Central memory CD8-positive, alpha-beta T cell (primary cell): ENCODE measurements around the gene JAK1.

Experiments used
- ATAC-seq: fragments of 150-1000 bp; cut with Tn5 transposase; replicated peaks from 2 replicates; pipeline ENCODE4 v1.10.0; 2022; ENCODE audit warnings: mild to moderate bottlenecking, moderate FRiP score, moderate number of reproducible peaks; ENCODE audit not compliant: poor library complexity, severe bottlenecking; ENCODE audit errors: extremely low read depth
- DNase-seq, 2 donors: peaks; one replicate each; pipeline ENCODE4 v3.0.0; 2021; ENCODE audit warnings: low spot score in 2 of 2
- H3K27ac Mint-ChIP-seq: one replicate; pipeline ENCODE4 v1.8.0; 2022; ENCODE audit warnings: low read depth, mild to moderate bottlenecking, moderate library complexity, mixed read lengths
- H3K27me3 Mint-ChIP-seq: one replicate; pipeline ENCODE4 v1.8.0; 2022; ENCODE audit warnings: mixed read lengths
- H3K36me3 Mint-ChIP-seq: one replicate; pipeline ENCODE4 v1.8.0; 2022; ENCODE audit warnings: mild to moderate bottlenecking, moderate library complexity, mixed read lengths; ENCODE audit not compliant: insufficient read depth
- H3K4me1 Mint-ChIP-seq: one replicate; pipeline ENCODE4 v1.8.0; 2022; ENCODE audit warnings: mixed read lengths
- H3K4me3 Mint-ChIP-seq: one replicate; pipeline ENCODE4 v1.8.0; 2022; ENCODE audit warnings: mild to moderate bottlenecking, moderate library complexity, mixed read lengths
- H3K9me3 Mint-ChIP-seq: one replicate; pipeline ENCODE4 v1.8.0; 2022; ENCODE audit warnings: mixed read lengths

The JAK1 gene

DNA sequence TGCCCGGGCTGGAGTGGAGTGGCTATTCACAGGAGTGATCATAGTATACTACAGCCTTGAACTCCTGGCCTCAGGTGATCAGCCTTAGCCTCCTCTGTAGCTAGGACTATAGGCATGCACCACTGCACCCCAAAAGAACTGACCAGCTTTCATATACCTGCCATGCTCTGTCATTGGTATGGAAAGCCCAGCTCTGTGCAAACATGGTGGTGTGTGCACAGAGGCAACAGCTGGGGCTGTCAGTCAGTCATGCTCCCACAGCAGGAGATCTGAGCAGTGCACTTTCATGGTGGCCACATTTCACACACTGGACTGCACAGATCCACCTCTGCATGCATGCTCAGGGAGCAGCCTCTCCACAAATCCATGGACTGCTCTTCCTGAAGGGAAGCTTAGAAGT lies 8.8 kb upstream of the JAK1 start:
- DNase-seq (no peak), ATAC-seq (no peak)
- no peak overlapping the region for H3K27ac Mint-ChIP-seq
- H3K27me3 Mint-ChIP-seq = no peaks in the 10 kb centered on the region
- H3K9me3 Mint-ChIP-seq = no peaks in the 10 kb centered on the region
- peaks cover 6% of the 10 kb centered on the region for H3K4me1 Mint-ChIP-seq
- H3K4me3 Mint-ChIP-seq = no peak overlapping the region
- peaks cover 2% of the 10 kb centered on the region for H3K36me3 Mint-ChIP-seq

DNA sequence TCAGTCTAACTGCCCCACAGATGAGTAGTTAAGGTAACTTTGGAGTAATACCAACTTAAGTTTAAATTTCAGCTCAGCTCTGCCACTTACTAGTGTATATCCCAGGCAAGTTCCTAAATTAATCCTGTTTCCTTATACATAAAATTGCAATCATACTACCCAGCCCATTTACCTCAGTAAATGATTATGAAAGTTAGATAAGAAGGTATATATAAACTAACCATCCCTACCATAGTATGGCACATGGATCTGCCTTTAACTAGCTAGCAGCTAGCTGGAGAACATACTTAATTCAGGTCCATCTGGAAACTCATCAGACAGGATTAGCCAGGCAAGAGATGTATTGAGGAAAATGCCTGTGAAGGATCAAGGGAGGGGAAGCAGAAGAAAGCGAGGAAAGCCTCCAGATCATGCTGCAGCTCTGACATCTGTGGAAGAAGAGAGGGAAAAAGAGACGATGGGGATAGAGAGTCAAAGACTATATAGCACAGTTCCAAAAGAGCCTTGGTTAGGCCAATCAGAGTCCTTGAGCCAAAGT lies 8.0 kb upstream of the JAK1 start:
- no peak overlapping the region for H3K27ac Mint-ChIP-seq
- H3K9me3 Mint-ChIP-seq = no peaks in the 10 kb centered on the region
- no peak for ATAC-seq
- no peak overlapping the region for H3K4me3 Mint-ChIP-seq
- H3K36me3 Mint-ChIP-seq = peaks cover 2% of the 10 kb centered on the region
- H3K4me1 Mint-ChIP-seq = peaks cover 6% of the 10 kb centered on the region
- no peaks in the 10 kb centered on the region for H3K27me3 Mint-ChIP-seq
- no peak for DNase-seq

DNA sequence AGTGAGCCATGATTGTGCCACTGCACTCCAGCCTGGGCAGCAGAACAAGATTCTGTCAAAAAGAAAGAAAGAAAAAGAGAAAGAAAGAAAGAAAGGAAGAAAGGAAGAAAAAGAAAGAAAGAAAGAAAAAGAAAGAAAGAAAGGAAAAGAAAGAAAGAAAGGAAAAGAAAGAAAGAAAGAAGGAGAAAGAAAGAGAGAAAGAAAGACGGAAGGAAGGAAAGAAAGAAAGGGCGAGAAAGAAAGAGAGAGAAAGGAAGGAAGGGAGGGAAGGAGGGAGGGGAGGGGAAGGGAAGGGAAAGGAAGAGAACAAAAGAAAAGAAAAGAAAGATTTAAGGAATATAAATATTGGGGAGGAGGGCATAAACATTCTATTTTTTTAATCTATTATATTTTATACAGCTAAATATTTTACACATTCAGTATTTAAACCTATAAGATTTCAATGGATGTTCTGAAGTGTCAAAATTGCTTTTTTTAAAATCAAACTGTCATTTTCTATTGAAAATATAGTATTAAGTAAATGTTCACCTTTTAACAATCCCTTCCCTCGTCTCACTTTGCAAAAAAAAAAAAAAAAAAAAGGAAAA lies 6.8 kb upstream of the JAK1 start:
- ATAC-seq (no peak), DNase-seq (no peak)
- H3K4me3 Mint-ChIP-seq = no peak overlapping the region
- no peak overlapping the region for H3K27ac Mint-ChIP-seq
- H3K4me1 Mint-ChIP-seq = peaks cover 7% of the 10 kb centered on the region
- H3K9me3 Mint-ChIP-seq = no peaks in the 10 kb centered on the region
- peaks cover 2% of the 10 kb centered on the region for H3K36me3 Mint-ChIP-seq
- H3K27me3 Mint-ChIP-seq = no peaks in the 10 kb centered on the region

DNA sequence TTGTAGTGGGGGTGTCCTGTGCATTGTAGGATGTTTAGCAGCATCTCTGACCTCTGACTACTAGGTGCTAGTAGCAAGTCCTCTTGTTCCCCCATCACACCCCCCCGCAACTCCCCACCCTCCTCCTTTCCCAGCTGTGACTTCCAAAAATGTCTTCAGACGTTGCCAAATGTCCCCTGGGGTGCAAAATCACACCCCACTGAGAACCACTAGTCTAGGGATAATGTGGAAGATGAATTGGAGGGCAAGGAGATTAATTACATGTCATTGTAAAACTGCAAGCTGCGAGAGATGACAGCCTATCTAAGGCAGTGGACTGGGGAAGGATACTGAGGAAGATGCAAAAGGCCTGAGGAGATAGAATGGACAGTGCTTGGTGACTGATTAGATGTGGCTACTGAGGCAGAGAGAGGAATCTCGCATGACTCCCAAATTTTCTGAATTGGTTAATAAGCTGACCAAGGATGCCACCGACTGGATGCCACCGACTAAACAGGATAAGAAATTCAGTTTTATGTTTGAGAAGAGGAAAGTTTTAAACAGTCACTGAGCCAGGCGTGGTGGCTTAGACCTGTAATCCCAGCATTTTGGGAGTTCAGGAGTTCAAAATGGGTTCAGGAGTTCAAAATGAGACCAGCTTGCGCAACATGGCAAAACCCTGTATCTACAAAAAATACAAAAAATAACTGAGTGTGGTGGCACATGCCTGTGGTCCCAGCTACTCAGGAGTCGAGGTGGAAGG lies 3.1 kb upstream of the JAK1 start:
- Mint-ChIP-seq H3K4me1 (peaks cover 28% of the 10 kb centered on the region), H3K4me3 (no peak overlapping the region), H3K36me3 (peaks cover 18% of the 10 kb centered on the region), H3K27me3 (no peaks in the 10 kb centered on the region), H3K9me3 (no peaks in the 10 kb centered on the region), H3K27ac (no peak overlapping the region)
- ATAC-seq (no peak), DNase-seq (no peak)

DNA sequence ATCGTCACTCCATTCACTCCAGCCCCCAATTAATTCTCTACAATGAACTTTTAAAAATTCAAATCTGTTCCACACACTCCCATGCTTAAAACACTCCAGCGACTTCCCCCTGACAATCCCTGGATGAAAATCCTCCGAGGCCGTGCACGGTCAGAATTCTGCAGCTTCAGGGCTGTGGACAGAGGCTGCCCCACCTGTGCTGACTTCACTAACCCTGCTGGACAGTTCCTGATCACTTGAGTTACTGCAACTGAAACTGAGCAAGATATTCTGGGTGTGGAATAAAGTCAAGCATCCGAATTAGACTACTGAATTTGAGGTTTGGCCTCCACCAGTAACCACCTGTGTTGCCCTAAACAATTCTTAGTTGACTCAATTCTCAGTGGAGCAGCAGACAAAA lies 1.0 kb upstream of the JAK1 start:
- H3K27ac Mint-ChIP-seq = peak overlapping the region; percentile 97
- no peak for DNase-seq
- H3K9me3 Mint-ChIP-seq = no peaks in the 10 kb centered on the region
- H3K4me3 Mint-ChIP-seq = peak overlapping the region; percentile 94
- H3K27me3 Mint-ChIP-seq = no peaks in the 10 kb centered on the region
- H3K36me3 Mint-ChIP-seq = peaks cover 21% of the 10 kb centered on the region
- ATAC-seq = no peak
- H3K4me1 Mint-ChIP-seq = peaks cover 42% of the 10 kb centered on the region

DNA sequence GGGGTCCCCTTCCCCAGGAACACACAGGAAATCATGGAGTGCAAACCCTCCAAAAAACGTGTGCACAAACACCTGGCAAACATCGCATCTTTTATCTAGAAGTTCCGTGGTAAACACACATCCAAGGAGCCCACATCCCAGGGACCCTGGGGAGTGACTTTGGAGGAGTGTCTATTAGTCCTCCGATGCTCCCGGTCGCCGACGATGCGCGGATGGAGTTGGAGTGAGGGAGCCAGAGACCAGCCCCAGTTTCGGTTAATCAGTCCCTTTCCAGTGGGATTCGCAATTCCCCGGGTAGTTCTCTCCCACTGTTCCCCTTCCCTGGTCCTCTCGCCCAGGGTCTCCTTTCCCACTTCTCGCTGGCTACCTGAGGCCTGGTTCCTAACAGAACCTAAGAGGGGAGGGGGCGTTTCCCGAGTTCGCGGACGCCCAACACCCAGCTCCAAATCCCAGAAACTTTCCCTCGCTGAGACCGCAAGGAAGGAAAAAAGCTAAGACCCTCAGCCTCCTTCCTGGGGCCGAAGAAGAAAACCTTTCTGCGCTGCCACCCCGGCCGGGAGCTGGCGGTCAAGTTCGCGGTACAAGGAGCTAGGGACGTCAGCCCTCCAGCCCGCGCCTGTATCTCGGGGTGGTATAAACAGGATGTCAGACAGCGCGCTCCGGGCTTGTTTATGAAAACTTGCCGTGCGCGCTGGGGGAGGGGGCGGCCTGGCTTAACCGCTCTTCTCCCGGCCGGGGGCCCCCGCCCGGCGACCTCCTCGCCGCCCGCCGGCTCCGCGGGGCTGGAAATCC lies 787 bp downstream of the JAK1 start:
- peak; percentile 76 for ATAC-seq
- Mint-ChIP-seq H3K27me3 (no peaks in the 10 kb centered on the region), H3K36me3 (peaks cover 21% of the 10 kb centered on the region), H3K4me1 (peaks cover 60% of the 10 kb centered on the region), H3K27ac (peak overlapping the region; percentile 97), H3K4me3 (peak overlapping the region; percentile 94), H3K9me3 (no peaks in the 10 kb centered on the region)
- peak; percentile 71 to 78 for DNase-seq

DNA sequence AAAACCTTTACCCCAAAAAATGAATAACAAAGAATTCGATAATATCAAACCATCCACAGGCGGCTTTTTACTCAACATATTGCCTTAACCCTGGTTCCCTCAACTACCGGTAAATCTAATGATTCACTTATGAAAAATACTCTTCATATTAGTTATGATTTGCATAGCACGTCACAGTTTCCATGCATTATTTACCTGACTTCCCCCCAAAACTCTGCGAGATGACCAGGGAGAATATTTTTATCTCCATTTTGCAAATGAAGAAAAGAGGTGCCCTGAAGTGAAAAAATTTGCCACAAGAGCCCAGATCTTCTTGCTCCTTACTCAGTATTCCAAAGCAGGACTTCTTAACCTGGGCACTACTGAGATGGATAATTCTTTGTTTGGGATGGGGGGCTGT lies 2.9 kb downstream of the JAK1 start:
- Mint-ChIP-seq H3K9me3 (no peaks in the 10 kb centered on the region), H3K27ac (peak overlapping the region; percentile 64), H3K4me3 (peak overlapping the region; percentile 94), H3K4me1 (peaks cover 73% of the 10 kb centered on the region), H3K27me3 (no peaks in the 10 kb centered on the region), H3K36me3 (peaks cover 20% of the 10 kb centered on the region)
- ATAC-seq (no peak), DNase-seq (no peak)

DNA sequence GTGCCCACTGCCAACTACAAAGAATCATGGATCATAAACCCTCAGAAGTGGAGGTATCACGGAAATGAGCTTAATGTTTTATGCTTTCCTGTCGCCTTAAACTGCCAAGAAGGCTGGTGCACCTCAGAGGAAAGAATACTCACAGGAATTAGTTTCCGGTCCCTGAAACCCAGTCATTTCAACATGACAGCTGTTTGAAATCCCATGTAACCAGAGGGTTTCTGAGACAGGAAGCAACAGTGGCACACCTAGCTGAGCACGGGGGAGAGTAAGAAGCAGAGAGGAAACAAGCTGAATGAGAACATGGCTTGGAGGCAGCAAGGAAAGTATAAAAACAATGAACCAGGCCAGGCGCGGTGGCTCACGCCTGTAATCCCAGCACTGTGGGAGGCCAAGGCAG lies 3.9 kb downstream of the JAK1 start:
- Mint-ChIP-seq H3K4me3 (peak overlapping the region; percentile 94), H3K36me3 (peaks cover 21% of the 10 kb centered on the region)

DNA sequence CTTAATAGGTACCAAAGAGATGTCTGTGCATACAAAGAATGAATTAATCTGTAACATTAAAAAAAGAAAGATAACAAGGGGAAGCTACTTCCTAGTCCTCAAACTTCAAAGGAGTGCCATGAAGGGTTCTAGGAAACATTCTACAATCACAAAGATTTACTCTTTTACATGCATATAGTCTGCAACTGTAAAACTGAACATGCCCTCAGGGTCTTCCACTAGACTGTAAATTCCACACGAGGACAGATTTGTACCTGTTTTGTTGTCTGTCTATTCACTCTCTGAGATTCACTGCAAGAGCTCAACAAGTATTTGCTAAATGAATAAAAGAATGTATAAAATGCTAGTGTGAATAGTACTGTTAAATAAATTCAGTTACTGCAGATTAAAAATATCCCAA lies 4.4 kb downstream of the JAK1 start:
- H3K4me3 Mint-ChIP-seq = peak overlapping the region; percentile 94
- H3K27me3 Mint-ChIP-seq = no peaks in the 10 kb centered on the region

More for the DNA sequence above, 3.9 kb downstream of the JAK1 start:
- Mint-ChIP-seq H3K27me3 (no peaks in the 10 kb centered on the region), H3K9me3 (no peaks in the 10 kb centered on the region), H3K27ac (peak overlapping the region; percentile 64), H3K4me1 (peaks cover 65% of the 10 kb centered on the region)
- DNase-seq (no peak), ATAC-seq (no peak)

DNA sequence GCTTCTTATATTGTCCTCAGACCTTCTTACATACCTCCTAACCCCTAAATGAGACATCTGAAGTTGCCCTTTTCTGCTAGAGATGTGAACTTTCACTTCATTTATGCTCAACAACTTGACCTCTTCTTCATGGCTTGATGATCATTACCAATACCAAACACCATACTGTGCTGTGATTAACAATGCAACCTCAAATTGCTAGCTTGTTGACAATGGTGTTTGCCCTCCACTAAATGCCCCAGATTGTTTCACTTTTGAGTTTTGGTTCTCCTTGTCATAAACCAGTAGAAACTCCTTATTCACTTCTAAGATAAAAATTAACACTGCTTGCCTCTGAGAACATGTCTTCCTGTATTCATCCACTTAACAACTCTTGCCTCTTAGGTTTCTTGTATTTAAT lies 5.6 kb downstream of the JAK1 start:
- ATAC-seq = no peak

More for the DNA sequence above, 4.4 kb downstream of the JAK1 start:
- no peaks in the 10 kb centered on the region for H3K9me3 Mint-ChIP-seq
- peaks cover 21% of the 10 kb centered on the region for H3K36me3 Mint-ChIP-seq
- H3K4me1 Mint-ChIP-seq = peaks cover 60% of the 10 kb centered on the region
- DNase-seq (no peak), ATAC-seq (no peak)
- peak overlapping the region; percentile 64 for H3K27ac Mint-ChIP-seq

DNA sequence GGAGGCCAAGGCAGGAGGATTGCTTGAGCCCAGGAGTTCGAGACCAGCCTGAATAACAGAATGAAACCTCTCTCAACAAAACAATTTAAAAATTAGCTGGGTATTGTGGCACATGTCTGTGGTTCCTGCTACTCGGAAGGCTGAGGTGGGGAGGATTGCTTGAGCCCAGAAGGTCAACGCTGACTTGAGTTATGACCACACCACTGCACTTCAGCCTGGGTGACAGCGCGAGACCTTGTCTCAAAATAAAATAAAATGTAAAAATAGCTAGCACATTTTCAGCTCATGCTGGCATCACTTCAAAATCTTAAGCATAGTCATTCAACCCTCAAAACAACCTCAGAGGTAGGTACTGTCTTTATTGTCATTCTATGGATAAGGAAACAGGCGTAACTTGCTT lies 6.4 kb downstream of the JAK1 start:
- Mint-ChIP-seq H3K4me1 (peaks cover 53% of the 10 kb centered on the region), H3K27me3 (no peaks in the 10 kb centered on the region), H3K4me3 (no peak overlapping the region), H3K36me3 (peaks cover 4% of the 10 kb centered on the region), H3K27ac (no peak overlapping the region), H3K9me3 (no peaks in the 10 kb centered on the region)
- no peak for ATAC-seq
- DNase-seq = no peak

More for the DNA sequence above, 5.6 kb downstream of the JAK1 start:
- peaks cover 56% of the 10 kb centered on the region for H3K4me1 Mint-ChIP-seq
- H3K36me3 Mint-ChIP-seq = peaks cover 12% of the 10 kb centered on the region
- H3K4me3 Mint-ChIP-seq = peak overlapping the region; percentile 53
- no peaks in the 10 kb centered on the region for H3K9me3 Mint-ChIP-seq
- H3K27me3 Mint-ChIP-seq = no peaks in the 10 kb centered on the region
- H3K27ac Mint-ChIP-seq = peak overlapping the region; percentile 64
- DNase-seq = no peak

DNA sequence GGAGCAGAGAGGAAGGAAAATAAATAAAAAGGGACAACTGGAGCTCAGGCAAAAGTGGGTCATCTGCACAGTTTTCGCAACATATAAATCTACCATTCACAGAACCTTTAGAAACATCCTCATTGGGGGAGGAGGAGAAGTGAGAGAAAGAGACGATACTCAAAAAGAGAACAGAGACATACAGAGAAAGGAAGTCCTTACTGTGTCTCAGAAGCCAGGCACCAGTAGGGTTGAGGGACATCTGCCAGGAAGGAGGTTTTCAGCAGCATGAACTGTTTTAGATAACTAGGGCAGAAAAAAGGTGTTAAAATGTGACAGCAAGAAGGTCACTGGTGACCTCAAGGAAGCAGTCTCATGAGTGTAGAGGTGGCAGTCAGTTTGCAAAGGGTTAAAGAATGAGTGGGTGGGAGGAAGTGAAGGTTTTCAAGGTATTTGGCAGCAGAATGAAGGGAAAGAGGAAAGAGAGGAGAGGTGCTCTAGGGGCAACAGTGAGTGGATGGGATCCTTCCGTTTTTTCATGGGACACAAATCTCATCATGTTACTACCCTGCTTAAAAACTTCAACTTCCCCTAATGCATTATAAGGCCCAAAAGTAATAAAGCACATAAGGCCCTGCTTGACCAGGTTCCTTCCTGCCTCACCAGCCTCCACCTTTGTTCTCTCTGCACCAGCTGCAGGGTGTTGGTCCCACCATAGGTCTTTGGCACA lies 9.5 kb downstream of the JAK1 start:
- Mint-ChIP-seq H3K4me1 (peaks cover 36% of the 10 kb centered on the region), H3K27ac (no peak overlapping the region), H3K4me3 (no peak overlapping the region), H3K36me3 (peaks cover 3% of the 10 kb centered on the region), H3K27me3 (no peaks in the 10 kb centered on the region), H3K9me3 (no peaks in the 10 kb centered on the region)
- peak in 1 of 2 donors; percentile 22 for DNase-seq
- peak; percentile 74 for ATAC-seq
